Karpas-422 (cell line): Measurements from ENCODE around the gene AMOTL2. TPM values are rescaled to one million over a fixed set of nuclear protein-coding genes. Genes with fewer than 3 reads are reported as not detected.

Source experiments
- DNase-seq: peaks from one replicate; pipeline ENCODE4 v3.0.0-alpha.2; 2015
- H2AFZ ChIP-seq: fragments of 200-600 bp; sonication (generic); 2 replicates; pipeline ENCODE4 v1.6.1; 2014; ENCODE audit warnings: antibody characterized with exemption, low read length, mixed read lengths
- H3K27ac ChIP-seq: fragments of 200-600 bp; sonication (generic); 2 replicates; pipeline ENCODE4 v1.5.1; 2014; ENCODE audit warnings: mild to moderate bottlenecking, low read length, moderate library complexity
- H3K27me3 ChIP-seq: fragments of 200-600 bp; sonication (generic); 2 replicates; pipeline ENCODE4 v1.6.1; 2014; ENCODE audit warnings: low read length, mixed read lengths
- H3K36me3 ChIP-seq: fragments of 200-600 bp; sonication (generic); 2 replicates; pipeline ENCODE4 v1.6.1; 2014; ENCODE audit warnings: low read length, mixed read lengths; ENCODE audit not compliant: insufficient read depth
- H3K4me1 ChIP-seq: fragments of 200-600 bp; sonication (generic); 2 replicates; pipeline ENCODE4 v1.6.1; 2014; ENCODE audit warnings: mild to moderate bottlenecking, low read length, mixed read lengths
- H3K4me2 ChIP-seq: fragments of 200-600 bp; sonication (generic); 2 replicates; pipeline ENCODE4 v1.6.1; 2014; ENCODE audit warnings: low read length, low read depth, mild to moderate bottlenecking; ENCODE audit not compliant: poor library complexity, severe bottlenecking
- H3K4me3 ChIP-seq: fragments of 200-600 bp; sonication (generic); 2 replicates; pipeline ENCODE4 v1.5.1; 2014; ENCODE audit warnings: mild to moderate bottlenecking, antibody characterized with exemption, low read length, mixed read lengths
- H3K79me2 ChIP-seq: fragments of 200-600 bp; sonication (generic); 2 replicates; pipeline ENCODE4 v1.6.1; 2014; ENCODE audit warnings: mild to moderate bottlenecking, low read length, mixed read lengths
- H3K9ac ChIP-seq: fragments of 200-600 bp; sonication (generic); 2 replicates; pipeline ENCODE4 v1.6.0; 2014; ENCODE audit warnings: low read length
- H3K9me2 ChIP-seq: fragments of 200-600 bp; sonication (generic), shearing (Covaris generic); replicated peaks from 2 replicates; pipeline ENCODE4 v1.6.0; 2014; ENCODE audit warnings: mild to moderate bottlenecking, low read length, moderate library complexity; ENCODE audit not compliant: insufficient read depth
- H3K9me3 ChIP-seq: fragments of 300-700, 200-600 bp; sonication (generic); 2 replicates; pipeline ENCODE4 v1.6.1; 2014; ENCODE audit warnings: low read length, mixed read lengths
- H4K20me1 ChIP-seq: fragments of 200-600 bp; sonication (generic); 2 replicates; pipeline ENCODE4 v1.6.1; 2014; ENCODE audit warnings: mild to moderate bottlenecking, antibody characterized with exemption, low read length, low read depth; ENCODE audit not compliant: insufficient read depth
- total RNA-seq: library from RNA; depleted of rRNA; stranded (reverse); fragments of >200 nt; shearing (Covaris generic); gene quantifications from 2 replicates; pipeline ENCODE4 v1.2.3, GENCODE V29; 2014; ENCODE audit warnings: low replicate concordance

The AMOTL2 gene
- total RNA-seq, 1 experiment from 2014 or later = not detected

DNA sequence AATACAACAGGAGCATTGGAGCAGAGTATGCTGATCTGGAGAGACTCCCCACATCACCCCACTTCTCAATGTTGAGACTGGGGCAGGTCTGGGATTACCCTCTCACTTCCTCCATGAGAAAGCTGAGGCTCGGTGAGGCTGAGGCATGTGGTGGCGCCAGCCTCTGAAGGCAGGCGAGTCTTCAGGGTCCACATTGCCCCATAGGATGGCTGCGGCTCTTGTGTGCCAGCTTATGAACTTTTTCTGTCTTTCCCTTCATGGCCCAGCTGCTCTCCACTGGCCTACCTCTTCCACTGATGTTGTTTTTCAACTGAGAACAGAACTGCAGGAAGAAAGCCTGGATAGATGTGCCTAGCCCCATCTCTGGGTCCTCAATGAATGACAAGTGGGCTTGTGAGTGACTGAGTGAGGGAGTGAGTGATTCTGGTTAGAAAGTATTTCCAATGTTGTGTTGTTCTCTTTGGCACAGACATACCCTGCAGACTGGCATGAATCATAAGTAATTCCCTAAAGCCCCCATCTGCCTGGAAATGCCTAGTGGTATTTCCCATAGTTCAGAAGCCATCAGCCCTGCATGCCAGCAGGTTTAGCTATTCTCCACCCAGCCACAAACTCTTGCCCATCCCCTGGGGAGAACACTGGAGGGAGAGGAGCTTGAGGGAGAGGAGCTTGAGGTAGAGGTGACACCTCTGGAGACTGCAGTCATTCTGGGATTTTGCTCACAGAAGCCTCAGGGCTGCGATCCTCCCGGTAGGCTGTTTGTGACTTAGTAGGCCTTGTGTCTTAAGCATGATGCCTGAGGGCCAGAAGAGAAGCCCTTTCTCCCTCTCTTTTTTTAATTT, 56.9 kb downstream of the AMOTL2 start:
- H3K4me2 ChIP-seq = no peak overlapping the region
- H2AFZ ChIP-seq = no peak overlapping the region

DNA sequence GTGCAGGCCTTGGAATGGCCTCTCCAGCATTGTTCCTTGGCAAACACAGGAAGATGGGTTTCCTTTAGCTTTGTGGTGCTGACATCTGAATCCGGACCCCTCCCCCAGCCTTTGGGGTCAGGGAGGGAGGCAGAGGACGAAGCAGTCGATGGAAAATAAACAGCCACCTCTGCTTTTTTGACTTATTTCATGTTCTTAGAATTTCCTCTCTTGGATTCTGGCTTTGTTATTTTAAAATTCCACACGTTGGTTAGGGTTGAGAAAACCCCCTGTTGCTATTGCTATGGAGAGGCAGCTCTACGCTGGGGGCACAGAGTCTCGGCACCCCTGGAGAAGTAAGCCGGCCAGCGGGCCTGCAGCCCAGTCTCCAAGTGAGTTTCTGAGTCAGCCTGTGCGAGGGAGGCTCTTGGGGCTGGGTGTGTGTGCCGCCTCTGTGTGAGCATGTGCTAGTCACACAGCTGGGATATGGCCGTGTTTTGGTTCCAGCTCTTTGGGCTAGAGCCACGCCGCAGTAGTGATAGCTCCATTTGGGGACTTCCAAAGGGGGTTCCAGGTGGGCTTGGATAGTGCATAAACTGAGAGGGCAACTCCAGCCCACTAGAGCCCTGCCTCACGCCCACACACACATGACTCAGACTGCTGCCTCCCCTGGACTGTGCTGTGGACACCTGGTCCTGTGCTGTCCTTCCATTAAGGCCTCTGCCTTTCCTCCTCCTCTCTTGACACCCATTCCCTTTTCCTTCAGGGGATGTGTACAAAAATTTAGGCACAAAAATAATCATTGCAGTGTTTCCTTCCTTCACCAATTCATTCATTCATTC, 58.8 kb downstream of the AMOTL2 start:
- no peak for DNase-seq
- Histone ChIP-seq H3K4me2 (no peak overlapping the region), H3K4me3 (no peak overlapping the region), H3K9me2 (no peaks in the 10 kb centered on the region), H3K9me3 (no peaks in the 10 kb centered on the region), H3K4me1 (no peaks in the 10 kb centered on the region), H2AFZ (no peak overlapping the region), H3K27me3 (no peaks in the 10 kb centered on the region), H3K79me2 (no peaks in the 10 kb centered on the region), H3K36me3 (no peaks in the 10 kb centered on the region), H3K27ac (no peak overlapping the region), H4K20me1 (no peaks in the 10 kb centered on the region), H3K9ac (no peak overlapping the region)

More for the DNA sequence above, 56.9 kb downstream of the AMOTL2 start:
- Histone ChIP-seq H3K9me3 (no peaks in the 10 kb centered on the region), H3K79me2 (no peaks in the 10 kb centered on the region), H4K20me1 (no peaks in the 10 kb centered on the region), H3K9ac (no peak overlapping the region), H3K27ac (no peak overlapping the region), H3K36me3 (no peaks in the 10 kb centered on the region), H3K4me3 (no peak overlapping the region), H3K9me2 (no peaks in the 10 kb centered on the region), H3K27me3 (no peaks in the 10 kb centered on the region), H3K4me1 (no peaks in the 10 kb centered on the region)
- DNase-seq = no peak

DNA sequence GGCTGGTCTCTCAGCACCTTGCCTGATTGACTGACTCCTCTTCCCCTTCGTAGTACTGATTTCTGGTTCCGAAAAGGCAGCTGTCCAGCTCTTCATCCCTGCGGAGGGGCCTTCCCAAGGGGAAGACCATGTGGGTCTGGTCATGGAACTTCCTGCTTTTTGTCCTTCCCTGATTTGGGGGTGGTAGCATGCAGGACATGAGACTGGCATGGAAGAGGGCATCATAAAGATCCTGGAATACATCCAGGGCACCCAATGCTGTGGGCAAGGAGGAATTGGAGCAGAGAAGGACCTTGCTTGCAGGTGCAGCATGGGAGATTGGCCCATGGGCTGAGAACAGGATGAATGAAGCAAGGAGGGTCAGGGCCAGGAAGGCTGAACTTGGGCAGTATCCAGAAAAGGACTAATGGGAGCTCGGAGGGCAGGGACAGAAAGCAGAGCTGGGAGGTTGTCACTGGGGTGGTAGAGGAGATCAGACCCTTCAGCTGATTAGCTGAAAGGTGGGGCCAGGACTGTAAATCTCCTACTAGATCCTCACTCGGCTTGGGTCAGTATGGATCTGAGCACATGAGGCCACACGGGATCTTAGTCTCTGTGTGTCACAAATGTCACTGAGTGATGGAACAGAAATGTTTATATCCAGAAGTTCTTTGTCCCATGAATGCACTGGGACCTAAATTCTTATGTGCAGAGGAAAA, 59.5 kb downstream of the AMOTL2 start:
- Histone ChIP-seq H3K27ac (no peak overlapping the region), H3K4me1 (no peaks in the 10 kb centered on the region), H3K4me3 (no peak overlapping the region), H3K9ac (no peak overlapping the region), H3K9me3 (no peaks in the 10 kb centered on the region), H3K36me3 (no peaks in the 10 kb centered on the region), H3K79me2 (no peaks in the 10 kb centered on the region), H4K20me1 (no peaks in the 10 kb centered on the region), H3K9me2 (no peaks in the 10 kb centered on the region), H3K27me3 (no peaks in the 10 kb centered on the region), H2AFZ (no peak overlapping the region), H3K4me2 (no peak overlapping the region)
- no peak for DNase-seq

DNA sequence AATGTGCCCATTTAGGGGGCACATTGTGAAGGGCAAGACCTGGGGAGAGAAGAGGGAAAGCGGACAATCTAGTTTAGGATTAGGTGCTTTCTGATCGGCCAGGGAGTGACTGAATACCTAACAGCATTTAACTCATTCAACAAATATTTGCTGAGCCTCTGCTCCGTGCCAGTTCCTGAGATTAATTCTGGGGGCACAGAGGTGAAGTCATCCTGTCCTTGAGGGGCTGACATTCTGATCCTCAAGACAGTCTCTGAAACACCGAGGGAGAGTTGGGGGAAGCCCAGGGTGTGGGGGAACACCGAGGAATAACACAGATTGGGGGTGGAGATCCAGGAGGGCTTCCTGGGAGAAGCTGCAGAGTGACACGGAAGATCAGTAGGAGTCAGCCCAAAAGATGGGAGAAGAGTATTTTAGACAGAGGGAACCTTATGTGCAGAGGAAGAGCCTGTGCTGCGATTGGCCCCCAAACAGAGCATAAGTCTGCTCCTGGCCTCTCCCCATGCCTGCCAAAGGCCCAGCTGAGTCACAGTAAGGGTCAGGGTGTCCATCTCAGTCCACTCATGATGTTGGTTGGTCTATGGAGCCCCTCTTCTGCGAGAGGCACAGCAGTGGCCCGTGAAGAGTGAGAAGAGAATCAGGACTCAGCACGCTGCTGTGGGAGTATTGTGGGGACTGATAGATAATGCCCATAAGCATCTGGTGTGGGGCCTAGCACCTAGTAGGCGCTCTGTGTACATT, 60.2 kb downstream of the AMOTL2 start:
- no peaks in the 10 kb centered on the region for H3K9me3 ChIP-seq
- no peaks in the 10 kb centered on the region for H3K79me2 ChIP-seq
- H4K20me1 ChIP-seq = no peaks in the 10 kb centered on the region
- H3K9me2 ChIP-seq = no peaks in the 10 kb centered on the region
- H3K36me3 ChIP-seq = no peaks in the 10 kb centered on the region
- H3K9ac ChIP-seq = no peak overlapping the region
- DNase-seq = no peak
- no peak overlapping the region for H3K27ac ChIP-seq
- H2AFZ ChIP-seq = no peak overlapping the region
- H3K4me3 ChIP-seq = no peak overlapping the region
- no peaks in the 10 kb centered on the region for H3K4me1 ChIP-seq
- no peaks in the 10 kb centered on the region for H3K27me3 ChIP-seq
- H3K4me2 ChIP-seq = no peak overlapping the region

DNA sequence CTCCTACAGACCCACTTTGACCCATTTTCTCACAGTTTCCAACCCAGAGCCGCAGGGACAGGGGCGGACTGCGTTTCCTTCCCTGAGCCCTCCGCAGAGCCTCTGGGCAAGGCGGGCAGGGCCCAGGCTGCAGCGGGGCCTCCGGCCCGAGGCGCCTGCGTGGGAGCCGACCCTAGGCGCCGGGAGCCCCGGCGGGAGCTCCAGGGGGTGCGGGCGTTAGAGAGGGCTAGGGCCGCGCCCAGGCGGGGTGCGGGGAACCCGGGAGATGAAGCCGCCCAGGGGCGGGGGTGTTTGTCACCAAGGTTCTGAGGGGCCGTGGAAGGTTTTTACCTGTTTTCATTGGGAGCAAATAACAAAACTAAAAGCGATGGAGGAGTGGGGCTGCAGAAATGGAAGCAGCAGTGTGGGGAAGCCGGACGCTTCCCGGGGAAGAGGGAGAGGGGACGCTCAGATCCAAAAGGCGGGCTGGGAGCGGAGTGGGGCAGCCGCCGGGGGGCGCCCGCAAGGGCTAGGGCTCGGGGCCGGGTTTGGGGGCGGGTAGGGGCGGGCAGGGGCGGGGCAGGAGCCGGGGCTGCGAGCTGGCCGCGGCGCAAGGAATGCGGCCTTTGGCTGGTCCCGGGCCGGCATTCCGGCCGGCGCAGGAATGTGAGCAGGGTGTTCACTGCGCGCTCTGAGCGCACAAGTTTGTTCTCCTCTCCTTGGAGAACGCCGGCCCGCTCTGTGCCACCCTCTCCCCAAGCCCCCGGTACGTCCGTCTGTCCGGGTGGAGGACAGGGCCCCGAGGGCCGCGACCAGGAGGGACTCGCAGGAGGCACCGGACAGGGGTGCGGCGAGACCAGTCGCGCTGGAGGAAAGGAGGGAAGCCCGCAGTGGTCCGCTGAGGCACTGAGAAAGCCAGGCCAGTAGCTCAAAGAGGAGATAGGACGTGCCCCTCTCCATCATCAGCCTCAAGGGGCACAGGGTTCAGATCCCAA, 61.1 kb downstream of the AMOTL2 start:
- DNase-seq = no peak
- Histone ChIP-seq H4K20me1 (no peaks in the 10 kb centered on the region), H3K9me3 (no peaks in the 10 kb centered on the region), H3K4me2 (no peak overlapping the region), H3K36me3 (no peaks in the 10 kb centered on the region), H3K4me3 (no peak overlapping the region), H3K9me2 (no peaks in the 10 kb centered on the region), H3K9ac (no peak overlapping the region), H3K79me2 (no peaks in the 10 kb centered on the region), H3K27me3 (no peaks in the 10 kb centered on the region), H2AFZ (no peak overlapping the region), H3K27ac (no peak overlapping the region), H3K4me1 (no peaks in the 10 kb centered on the region)

DNA sequence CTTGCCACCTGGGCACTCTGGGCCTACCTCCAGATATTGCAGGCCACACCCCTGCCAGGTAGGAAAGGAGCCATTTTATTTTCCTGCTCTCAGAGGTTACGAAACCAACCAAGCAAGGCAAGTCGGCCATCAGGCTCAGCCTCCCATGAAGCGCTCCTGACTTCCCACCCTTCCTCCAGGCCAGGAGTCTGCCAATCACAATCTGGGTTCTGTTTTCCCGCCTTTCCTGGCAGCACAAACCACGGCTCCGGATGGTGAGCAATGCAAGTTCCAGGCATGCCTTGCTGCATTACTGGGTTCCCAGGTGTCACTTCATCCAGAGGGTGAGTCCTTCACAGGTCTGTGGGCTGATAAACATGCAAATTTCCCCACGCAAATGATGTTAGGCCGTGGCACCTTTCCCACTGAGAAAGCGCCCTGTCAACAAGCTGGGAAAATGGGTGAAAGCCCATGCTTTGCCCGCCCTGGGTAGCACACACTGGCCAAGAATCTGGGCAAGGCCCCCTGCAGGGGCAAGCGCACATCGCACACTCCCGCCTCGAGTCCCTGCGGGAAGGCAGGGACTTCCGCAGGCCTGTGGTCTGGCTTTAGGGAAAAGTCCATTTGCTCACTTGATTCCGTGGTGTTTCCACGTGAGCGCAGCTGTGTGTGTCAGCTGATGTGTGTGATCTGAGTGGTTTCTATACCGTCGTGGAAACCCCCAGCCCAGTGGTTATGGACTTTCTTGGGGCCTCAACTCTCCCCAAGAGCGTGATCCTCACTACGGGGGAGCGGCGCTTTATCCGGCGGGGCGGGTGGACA, 62.0 kb downstream of the AMOTL2 start:
- Histone ChIP-seq H3K4me2 (no peak overlapping the region), H2AFZ (no peak overlapping the region), H3K27ac (no peak overlapping the region), H3K27me3 (no peaks in the 10 kb centered on the region), H4K20me1 (no peaks in the 10 kb centered on the region), H3K36me3 (no peaks in the 10 kb centered on the region), H3K9me2 (no peaks in the 10 kb centered on the region), H3K4me3 (no peak overlapping the region), H3K4me1 (no peaks in the 10 kb centered on the region), H3K9me3 (no peaks in the 10 kb centered on the region), H3K79me2 (no peaks in the 10 kb centered on the region), H3K9ac (no peak overlapping the region)
- DNase-seq = no peak

DNA sequence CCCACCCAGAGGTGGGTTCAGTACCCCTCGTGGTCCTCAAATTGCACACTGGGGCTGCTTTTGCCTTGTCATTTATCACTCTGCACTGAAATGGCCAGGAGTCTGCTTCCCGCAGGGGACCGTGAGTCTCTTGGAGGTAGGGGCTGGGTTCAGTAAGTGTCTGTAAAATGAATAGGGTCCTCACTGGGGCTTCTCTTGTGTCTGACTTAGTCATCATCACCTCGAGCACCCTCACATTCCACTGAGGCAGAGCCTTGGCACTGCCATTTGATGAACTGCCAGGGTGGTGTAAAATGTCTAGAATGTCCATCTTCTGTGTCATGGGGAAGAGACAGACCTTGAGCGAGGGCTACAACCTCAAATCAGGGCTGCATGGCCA, 62.6 kb downstream of the AMOTL2 start:
- no peak for DNase-seq
- Histone ChIP-seq H3K4me2 (no peak overlapping the region), H4K20me1 (no peaks in the 10 kb centered on the region), H3K79me2 (no peaks in the 10 kb centered on the region), H3K9me2 (no peaks in the 10 kb centered on the region), H3K4me1 (no peaks in the 10 kb centered on the region), H3K4me3 (no peak overlapping the region), H3K9me3 (no peaks in the 10 kb centered on the region), H3K27ac (no peak overlapping the region), H3K36me3 (no peaks in the 10 kb centered on the region), H3K27me3 (no peaks in the 10 kb centered on the region), H3K9ac (no peak overlapping the region), H2AFZ (no peak overlapping the region)
